HUES64 (cell line): Measurements from ENCODE around the gene FGF19.

Experiments used
- H3K27ac ChIP-seq: 2 replicates; pipeline ENCODE4 v1.7.0; 2013; ENCODE audit warnings: low read depth, low read length, inconsistent platforms
- H3K27me3 ChIP-seq: 2 replicates; pipeline ENCODE4 v1.6.1; 2013; ENCODE audit warnings: mild to moderate bottlenecking, low read length; ENCODE audit not compliant: insufficient read depth
- H3K36me3 ChIP-seq: 2 replicates; pipeline ENCODE4 v1.6.1; 2013; ENCODE audit warnings: mild to moderate bottlenecking, low read length; ENCODE audit not compliant: insufficient read depth
- H3K4me1 ChIP-seq: 2 replicates; pipeline ENCODE4 v1.6.1; 2013; ENCODE audit warnings: mild to moderate bottlenecking, low read length, moderate library complexity; ENCODE audit not compliant: insufficient read depth
- H3K4me3 ChIP-seq: 2 replicates; pipeline ENCODE4 v1.5.1; 2013; ENCODE audit warnings: mild to moderate bottlenecking, low read length, moderate library complexity
- H3K9ac ChIP-seq: 2 replicates; pipeline ENCODE4 v1.6.1; 2013; ENCODE audit warnings: mild to moderate bottlenecking, low read depth, low read length
- H3K9me3 ChIP-seq: 2 replicates; pipeline ENCODE4 v1.6.1; 2013; ENCODE audit warnings: low read depth, low read length; ENCODE audit not compliant: insufficient read depth
- WGBS: fragments of 150-250, 120-280 bp; methylation state at CpG from one replicate; pipeline ENCODE4 v1.1.7; 2013; ENCODE audit warnings: missing lambda C conversion rate; 5-methylcytosine and 5-hydroxymethylcytosine counted together

Gene FGF19

DNA sequence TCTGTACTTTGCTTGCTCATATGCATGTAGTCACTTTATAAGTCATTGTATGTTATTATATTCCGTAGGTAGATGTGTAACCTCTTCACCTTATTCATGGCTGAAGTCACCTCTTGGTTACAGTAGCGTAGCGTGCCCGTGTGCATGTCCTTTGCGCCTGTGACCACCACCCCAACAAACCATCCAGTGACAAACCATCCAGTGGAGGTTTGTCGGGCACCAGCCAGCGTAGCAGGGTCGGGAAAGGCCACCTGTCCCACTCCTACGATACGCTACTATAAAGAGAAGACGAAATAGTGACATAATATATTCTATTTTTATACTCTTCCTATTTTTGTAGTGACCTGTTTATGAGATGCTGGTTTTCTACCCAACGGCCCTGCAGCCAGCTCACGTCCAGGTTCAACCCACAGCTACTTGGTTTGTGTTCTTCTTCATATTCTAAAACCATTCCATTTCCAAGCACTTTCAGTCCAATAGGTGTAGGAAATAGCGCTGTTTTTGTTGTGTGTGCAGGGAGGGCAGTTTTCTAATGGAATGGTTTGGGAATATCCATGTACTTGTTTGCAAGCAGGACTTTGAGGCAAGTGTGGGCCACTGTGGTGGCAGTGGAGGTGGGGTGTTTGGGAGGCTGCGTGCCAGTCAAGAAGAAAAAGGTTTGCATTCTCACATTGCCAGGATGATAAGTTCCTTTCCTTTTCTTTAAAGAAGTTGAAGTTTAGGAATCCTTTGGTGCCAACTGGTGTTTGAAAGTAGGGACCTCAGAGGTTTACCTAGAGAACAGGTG lies 51.8 kb downstream of the FGF19 start:
- H3K9me3 ChIP-seq: no peaks in the 10 kb centered on the region
- peaks cover 75% of the 10 kb centered on the region for H3K36me3 ChIP-seq
- H3K27me3 ChIP-seq: no peaks in the 10 kb centered on the region
- WGBS: 95% methylated on average over 13 of the region's 15 CpGs
- no peak overlapping the region for H3K4me3 ChIP-seq
- no peak overlapping the region for H3K27ac ChIP-seq
- no peaks in the 10 kb centered on the region for H3K4me1 ChIP-seq
- no peak overlapping the region for H3K9ac ChIP-seq

DNA sequence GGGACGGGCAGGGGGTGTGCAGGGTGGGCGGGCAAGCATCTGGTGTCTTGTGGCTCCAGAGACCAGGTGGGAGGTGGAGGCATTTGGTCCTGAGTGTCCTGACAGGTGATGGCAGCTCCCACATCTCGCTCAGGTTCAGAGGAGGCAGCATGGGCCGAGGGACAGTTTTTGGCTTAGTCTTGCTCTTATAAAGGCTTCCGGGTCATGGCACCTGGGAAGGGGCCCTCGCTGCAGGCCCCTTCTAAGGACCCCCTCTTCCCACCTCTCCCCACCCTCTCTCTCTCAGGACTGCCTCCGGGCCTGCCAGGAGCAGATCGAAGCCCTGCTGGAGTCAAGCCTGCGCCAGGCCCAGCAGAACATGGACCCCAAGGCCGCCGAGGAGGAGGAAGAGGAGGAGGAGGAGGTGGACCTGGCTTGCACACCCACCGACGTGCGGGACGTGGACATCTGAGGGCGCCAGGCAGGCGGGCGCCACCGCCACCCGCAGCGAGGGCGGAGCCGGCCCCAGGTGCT lies 52.9 kb downstream of the FGF19 start:
- no peak overlapping the region for H3K9ac ChIP-seq
- H3K27me3 ChIP-seq: no peaks in the 10 kb centered on the region
- H3K9me3 ChIP-seq: no peaks in the 10 kb centered on the region
- peaks cover 87% of the 10 kb centered on the region for H3K36me3 ChIP-seq
- no peaks in the 10 kb centered on the region for H3K4me1 ChIP-seq
- no peak overlapping the region for H3K27ac ChIP-seq
- WGBS: 93% methylated on average over 23 of the region's 23 CpGs
- no peak overlapping the region for H3K4me3 ChIP-seq

DNA sequence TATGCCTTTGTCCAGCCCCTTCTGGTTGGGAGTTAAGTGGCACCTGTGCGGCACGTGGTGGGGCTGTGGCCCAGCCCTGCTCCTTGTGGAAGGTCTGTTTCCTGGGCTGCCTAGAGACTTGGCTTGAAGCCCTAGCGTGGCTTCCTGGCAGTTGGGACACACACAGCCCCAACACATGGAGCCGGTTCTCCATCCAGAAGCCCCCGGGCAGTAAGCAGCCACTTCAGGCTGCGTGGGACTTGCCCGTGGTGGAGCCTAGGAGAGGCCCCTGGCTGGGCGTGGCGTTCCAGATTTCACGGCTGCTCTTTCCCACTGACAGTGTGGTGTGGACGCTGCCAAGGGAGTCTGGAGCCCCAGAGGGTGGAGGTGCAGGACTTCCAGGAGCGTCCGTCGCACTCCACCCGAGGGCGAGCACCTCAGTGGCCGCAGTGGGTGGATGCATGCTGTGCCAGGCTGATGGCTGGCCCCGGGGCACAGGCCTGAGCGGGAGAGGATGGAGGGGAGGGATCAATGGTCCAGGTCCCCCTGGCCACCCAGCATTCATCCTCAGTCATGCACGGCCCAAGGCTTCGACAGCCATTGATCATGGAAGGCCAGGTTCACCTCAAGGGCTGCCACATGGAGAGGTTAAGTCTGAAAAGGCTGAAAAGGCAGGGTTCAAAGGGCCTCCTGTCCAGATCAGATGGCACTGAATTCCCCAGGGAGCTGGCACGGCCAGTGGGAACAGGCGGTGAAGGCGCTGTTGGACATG lies 53.6 kb downstream of the FGF19 start:
- no peak overlapping the region for H3K27ac ChIP-seq
- WGBS: 97% methylated on average over 24 of the region's 24 CpGs
- peaks cover 93% of the 10 kb centered on the region for H3K36me3 ChIP-seq
- H3K9ac ChIP-seq: no peak overlapping the region
- H3K4me1 ChIP-seq: no peaks in the 10 kb centered on the region
- no peak overlapping the region for H3K4me3 ChIP-seq
- H3K27me3 ChIP-seq: no peaks in the 10 kb centered on the region
- H3K9me3 ChIP-seq: no peaks in the 10 kb centered on the region

DNA sequence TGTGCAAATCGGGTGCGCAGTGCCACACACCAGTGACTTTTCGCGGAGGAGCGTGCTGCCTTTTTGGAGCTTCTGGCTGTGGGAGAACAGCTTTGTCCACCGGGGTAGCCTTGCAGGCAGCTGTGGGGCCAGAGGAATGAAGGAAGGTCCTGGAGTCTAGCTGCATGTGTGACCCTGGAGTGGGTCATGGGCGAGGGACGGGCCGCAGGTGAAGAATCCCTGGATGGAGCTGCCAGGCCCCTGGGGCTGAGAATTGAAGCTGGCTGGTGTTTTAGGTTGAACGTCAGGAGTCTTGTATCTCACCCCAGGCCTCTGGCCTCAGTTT lies 54.3 kb downstream of the FGF19 start:
- H3K27me3 ChIP-seq: no peaks in the 10 kb centered on the region
- H3K36me3 ChIP-seq: peaks cover 100% of the 10 kb centered on the region
- H3K9me3 ChIP-seq: no peaks in the 10 kb centered on the region
- H3K4me3 ChIP-seq: no peak overlapping the region
- H3K27ac ChIP-seq: no peak overlapping the region
- H3K9ac ChIP-seq: no peak overlapping the region
- 0 out of 2 replicates have a peak, but pooled peaks cover 4% of the 10 kb centered on the region for H3K4me1 ChIP-seq
- WGBS: 95% methylated on average over 10 of the region's 10 CpGs

DNA sequence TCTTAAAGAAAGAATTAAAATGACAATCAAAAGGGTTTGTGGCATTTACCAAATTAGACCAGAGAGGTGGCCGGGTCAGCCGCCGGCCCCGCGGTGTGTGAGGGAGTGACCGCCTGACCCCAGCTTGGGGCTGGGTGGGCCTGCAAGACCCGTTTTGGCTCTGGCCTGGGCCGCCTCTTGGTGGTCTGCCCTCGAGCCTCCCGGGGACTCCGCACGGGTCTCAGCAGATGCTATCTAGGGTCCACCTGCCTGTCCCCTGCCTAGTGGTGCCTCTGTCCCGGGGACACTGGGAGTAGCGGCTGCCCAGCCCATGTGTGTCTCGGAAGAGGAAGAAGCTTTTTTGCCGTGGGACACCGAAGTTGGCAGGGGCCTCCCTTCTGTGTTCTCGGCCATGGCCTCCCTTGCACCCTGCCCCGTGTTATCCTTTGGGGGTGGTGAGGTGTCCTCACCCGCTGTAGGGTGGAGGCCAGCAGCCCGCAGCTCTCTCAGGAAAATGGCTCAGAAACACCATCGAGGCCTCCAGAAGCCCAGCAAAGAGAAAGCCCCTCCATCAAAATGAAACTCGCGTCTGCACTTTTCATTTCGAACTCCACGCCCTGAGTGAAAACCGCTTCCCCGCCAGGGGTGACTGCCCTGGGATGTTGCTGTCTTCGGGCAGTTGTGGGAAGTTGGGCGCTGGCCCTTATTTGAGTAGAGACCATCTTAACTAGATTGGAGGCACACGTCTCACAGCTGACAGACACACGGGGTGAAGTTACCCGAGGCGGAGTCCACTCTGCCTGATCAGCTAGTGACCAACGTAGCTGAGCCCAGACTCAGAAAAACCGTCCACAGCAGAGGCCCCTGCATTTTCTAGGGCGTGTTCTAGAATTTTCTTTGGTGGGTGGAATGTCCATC lies 54.9 kb downstream of the FGF19 start:
- no peak overlapping the region for H3K27ac ChIP-seq
- peaks cover 100% of the 10 kb centered on the region for H3K36me3 ChIP-seq

More for the DNA sequence above, 54.9 kb downstream of the FGF19 start:
- Histone ChIP-seq H3K4me1 (0 out of 2 replicates have a peak, but pooled peaks cover 7% of the 10 kb centered on the region), H3K9me3 (no peaks in the 10 kb centered on the region), H3K27me3 (no peaks in the 10 kb centered on the region), H3K9ac (no peak overlapping the region), H3K4me3 (no peak overlapping the region)
- 96% methylated on average over 37 of the region's 37 CpGs for WGBS
